SU-DHL-6 (cell line): ENCODE results near the gene DOHH.

Experiments
- CTCF ChIP-seq: fragments of 200-600 bp; sonication (generic); IDR thresholded peaks from one replicate; pipeline ENCODE4 v1.5.1; 2017; ENCODE audit warnings: antibody characterized with exemption, mild to moderate bottlenecking, low read length, moderate library complexity; ENCODE audit not compliant: insufficient read depth, poor library complexity, severe bottlenecking
- EZH2phosphoT487 ChIP-seq: fragments of 200-600 bp; sonication (generic), shearing (Covaris generic); conservative IDR thresholded peaks from 2 replicates; pipeline ENCODE4 v1.6.1; 2018; ENCODE audit warnings: mild to moderate bottlenecking, antibody characterized with exemption, low read length, moderate library complexity, mixed read lengths

GRCh38 chr19:3455393-3455955, 45.0 kb downstream of the DOHH start:
- TF ChIP-seq CTCF (no peak), EZH2phosphoT487 (no peak)
